DOHH2 (cell line): Measurements from ENCODE around the gene FAS.

Source experiments
- EZH2phosphoT487 ChIP-seq: fragments of 200-600 bp; sonication (generic); IDR thresholded peaks from 2 replicates; pipeline ENCODE4 v1.6.1; 2017; ENCODE audit warnings: borderline replicate concordance, mild to moderate bottlenecking, antibody characterized with exemption, low read length, moderate library complexity, mixed read lengths
- TF ChIP-seq, protein P1 (sequence below): fragments of 200-600 bp; sonication (generic); IDR thresholded peaks from one replicate; pipeline ENCODE4 v1.5.1; 2014; ENCODE audit warnings: antibody characterized with exemption, mild to moderate bottlenecking, low read depth, low read length; ENCODE audit not compliant: poor library complexity, severe bottlenecking

DNA sequence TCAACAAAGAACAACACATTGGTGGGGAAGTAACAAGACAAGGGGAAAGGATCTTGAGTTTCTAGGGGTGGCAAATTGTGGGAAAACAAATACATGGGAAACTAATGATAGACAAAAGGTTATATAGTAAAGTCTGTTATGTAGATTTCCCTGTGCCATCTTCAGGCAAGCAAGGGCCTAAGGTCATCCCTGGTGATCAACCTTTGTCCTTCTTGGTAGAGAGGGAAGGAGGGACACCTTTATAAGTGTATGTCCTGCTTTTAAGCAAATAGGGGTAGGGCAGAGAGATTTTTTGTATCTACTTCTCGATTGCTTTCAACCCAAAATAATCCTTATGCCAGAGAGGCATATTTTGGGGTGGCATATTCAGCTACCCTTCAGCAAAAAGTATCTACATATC lies 26.2 kb upstream of the FAS start:
- TF ChIP-seq, protein P1, sequence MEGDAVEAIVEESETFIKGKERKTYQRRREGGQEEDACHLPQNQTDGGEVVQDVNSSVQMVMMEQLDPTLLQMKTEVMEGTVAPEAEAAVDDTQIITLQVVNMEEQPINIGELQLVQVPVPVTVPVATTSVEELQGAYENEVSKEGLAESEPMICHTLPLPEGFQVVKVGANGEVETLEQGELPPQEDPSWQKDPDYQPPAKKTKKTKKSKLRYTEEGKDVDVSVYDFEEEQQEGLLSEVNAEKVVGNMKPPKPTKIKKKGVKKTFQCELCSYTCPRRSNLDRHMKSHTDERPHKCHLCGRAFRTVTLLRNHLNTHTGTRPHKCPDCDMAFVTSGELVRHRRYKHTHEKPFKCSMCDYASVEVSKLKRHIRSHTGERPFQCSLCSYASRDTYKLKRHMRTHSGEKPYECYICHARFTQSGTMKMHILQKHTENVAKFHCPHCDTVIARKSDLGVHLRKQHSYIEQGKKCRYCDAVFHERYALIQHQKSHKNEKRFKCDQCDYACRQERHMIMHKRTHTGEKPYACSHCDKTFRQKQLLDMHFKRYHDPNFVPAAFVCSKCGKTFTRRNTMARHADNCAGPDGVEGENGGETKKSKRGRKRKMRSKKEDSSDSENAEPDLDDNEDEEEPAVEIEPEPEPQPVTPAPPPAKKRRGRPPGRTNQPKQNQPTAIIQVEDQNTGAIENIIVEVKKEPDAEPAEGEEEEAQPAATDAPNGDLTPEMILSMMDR, result no peak
- TF ChIP-seq EZH2phosphoT487, result no peak
